ENCODE measurements around the gene SCRT2. TPM values are rescaled to one million over a fixed set of nuclear protein-coding genes. Genes with fewer than 3 reads are reported as not detected.
"Not testable (repeated sequence)": the region's sequence is repeated elsewhere in the genome, so short reads cannot be mapped to it uniquely, and the experiment has no call there.

Gene SCRT2
- total RNA-seq = not detected
- polyA plus RNA-seq = not detected
- long read RNA-seq, donor 1 = 0 reads
- long read RNA-seq, donor 2 = 0 reads
- long read RNA-seq, donor 3 = 0 reads
- long read RNA-seq, donor 4 = 0 reads
- long read RNA-seq, donor 5 = 0 reads

DNA sequence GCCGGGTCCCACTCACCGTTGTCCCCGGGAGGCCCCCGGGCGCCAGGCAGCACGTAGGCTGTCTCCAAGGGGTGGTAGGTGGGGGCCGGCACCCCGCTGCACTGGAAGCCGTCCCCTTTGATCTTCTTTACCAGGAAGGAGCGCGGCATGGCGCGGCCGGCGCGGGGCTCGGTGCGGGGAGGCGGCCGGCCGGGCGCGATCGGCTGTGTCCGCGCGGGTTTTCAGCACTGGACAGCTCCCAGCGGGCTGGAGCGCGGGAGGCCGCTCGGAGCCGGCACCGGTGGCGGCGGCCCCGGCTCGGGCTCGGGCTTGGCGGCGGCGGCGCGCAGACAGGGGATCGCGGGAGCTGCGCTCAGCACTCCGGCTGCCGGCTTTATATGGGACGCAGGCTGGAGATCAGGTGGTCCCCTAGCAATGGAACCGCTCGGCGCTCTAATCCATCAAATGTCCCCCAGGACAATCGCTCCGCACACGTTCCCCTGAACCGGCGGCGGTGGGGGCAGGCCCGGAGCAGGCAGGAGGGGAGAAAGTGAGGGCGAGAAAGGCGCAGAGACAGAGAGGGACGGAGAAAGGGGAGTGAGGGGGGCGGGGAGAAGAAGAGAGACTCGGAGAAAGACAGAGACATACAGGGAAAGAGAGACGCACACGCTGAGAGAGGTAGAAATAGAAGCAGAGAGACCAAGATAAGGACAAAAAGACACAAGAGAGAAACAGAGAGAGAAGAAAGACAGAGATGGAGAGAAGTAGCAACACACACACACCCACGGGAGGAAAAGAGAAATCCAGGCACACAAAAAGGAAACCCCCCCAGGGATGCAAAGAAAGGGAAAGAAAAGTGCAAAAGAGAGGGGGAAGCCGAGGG lies at the start of gene SCRT2:
Gene SCRT2, minus strand, starts transcription at position 350 of the 862 bp plus-strand sequence. Its CDS starts 201 bp downstream, at position 149.
- Histone ChIP-seq H3K9ac (ENCODE audit: insufficient read depth in 1 of 2, low read length in 2 of 2) (no peak within 1 kb of the TSS), H3K36me3 (ENCODE audit: control insufficient read depth in 4 of 4, insufficient read depth in 4 of 4, low read length in 4 of 4) (no peaks in the 10 kb centered on the region), H3K4me1 (ENCODE audit: control insufficient read depth in 5 of 5, insufficient read depth in 5 of 5, low read length in 5 of 5) (peaks cover 3 to 16% (median 8%) of the 10 kb centered on the region in 5 donors), H3K4me3 (no peak within 1 kb of the TSS), H3K9me3 (ENCODE audit: control insufficient read depth in 4 of 4, insufficient read depth in 3 of 4, low read length in 3 of 4) (peaks cover 0 to 3% (median 0%) of the 10 kb centered on the region in 4 donors), H3K27me3 (ENCODE audit: control insufficient read depth in 3 of 3, insufficient read depth in 3 of 3, low read length in 2 of 3) (peaks cover 0 to 35% (median 25%) of the 10 kb centered on the region in 3 donors), H3K27ac (ENCODE audit: low read depth in 1 of 2, low read length in 1 of 2) (no peak within 1 kb of the TSS)
- 1 to 2% methylated on average over 60 to 69 of the region's 69 CpGs for WGBS, 2 donors
- ATAC-seq (ENCODE audit: insufficient read depth, low FRiP score) (peak; percentile 94), DNase-seq (peak; percentile 87 to 91 (median 91))
- TF ChIP-seq, protein P1, sequence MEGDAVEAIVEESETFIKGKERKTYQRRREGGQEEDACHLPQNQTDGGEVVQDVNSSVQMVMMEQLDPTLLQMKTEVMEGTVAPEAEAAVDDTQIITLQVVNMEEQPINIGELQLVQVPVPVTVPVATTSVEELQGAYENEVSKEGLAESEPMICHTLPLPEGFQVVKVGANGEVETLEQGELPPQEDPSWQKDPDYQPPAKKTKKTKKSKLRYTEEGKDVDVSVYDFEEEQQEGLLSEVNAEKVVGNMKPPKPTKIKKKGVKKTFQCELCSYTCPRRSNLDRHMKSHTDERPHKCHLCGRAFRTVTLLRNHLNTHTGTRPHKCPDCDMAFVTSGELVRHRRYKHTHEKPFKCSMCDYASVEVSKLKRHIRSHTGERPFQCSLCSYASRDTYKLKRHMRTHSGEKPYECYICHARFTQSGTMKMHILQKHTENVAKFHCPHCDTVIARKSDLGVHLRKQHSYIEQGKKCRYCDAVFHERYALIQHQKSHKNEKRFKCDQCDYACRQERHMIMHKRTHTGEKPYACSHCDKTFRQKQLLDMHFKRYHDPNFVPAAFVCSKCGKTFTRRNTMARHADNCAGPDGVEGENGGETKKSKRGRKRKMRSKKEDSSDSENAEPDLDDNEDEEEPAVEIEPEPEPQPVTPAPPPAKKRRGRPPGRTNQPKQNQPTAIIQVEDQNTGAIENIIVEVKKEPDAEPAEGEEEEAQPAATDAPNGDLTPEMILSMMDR (IDR thresholded peaks at IDR 0.05; ENCODE audit: control extremely low read depth, extremely low read depth) = no peak

GRCh38 chr20:724797-725196 lies 49.2 kb upstream of the SCRT2 start:
- 78 to 81% methylated on average over 7 of the region's 7 CpGs for WGBS, 2 donors
- H3K36me3 ChIP-seq (ENCODE audit: control insufficient read depth in 4 of 4, insufficient read depth in 4 of 4, low read length in 4 of 4); H3K27ac ChIP-seq (ENCODE audit: low read depth in 1 of 2, low read length in 1 of 2); H3K4me3 ChIP-seq; H3K4me1 ChIP-seq (ENCODE audit: control insufficient read depth in 5 of 5, insufficient read depth in 5 of 5, low read length in 5 of 5); H3K9ac ChIP-seq (ENCODE audit: insufficient read depth in 1 of 2, low read length in 2 of 2); DNase-seq; ATAC-seq (ENCODE audit: insufficient read depth, low FRiP score): not testable (repeated sequence)
- peaks cover 0 to 39% (median 30%) of the 10 kb centered on the region in 3 donors for H3K27me3 ChIP-seq (ENCODE audit: control insufficient read depth in 3 of 3, insufficient read depth in 3 of 3, low read length in 2 of 3)
- H3K9me3 ChIP-seq (ENCODE audit: control insufficient read depth in 4 of 4, insufficient read depth in 3 of 4, low read length in 3 of 4) = peaks cover 0 to 13% (median 0%) of the 10 kb centered on the region in 4 donors

GRCh38 chr20:723756-724155 lies 48.2 kb upstream of the SCRT2 start:
- peaks cover 0 to 13% (median 0%) of the 10 kb centered on the region in 4 donors for H3K9me3 ChIP-seq (ENCODE audit: control insufficient read depth in 4 of 4, insufficient read depth in 3 of 4, low read length in 3 of 4)
- no peaks in the 10 kb centered on the region for H3K36me3 ChIP-seq (ENCODE audit: control insufficient read depth in 4 of 4, insufficient read depth in 4 of 4, low read length in 4 of 4)
- TF ChIP-seq, protein P1 (IDR thresholded peaks at IDR 0.05; ENCODE audit: control extremely low read depth, extremely low read depth) = no peak
- WGBS, 2 donors = 63 to 73% methylated on average over 8 of the region's 8 CpGs
- no peak overlapping the region for H3K27ac ChIP-seq (ENCODE audit: low read depth in 1 of 2, low read length in 1 of 2)
- H3K4me1 ChIP-seq (ENCODE audit: control insufficient read depth in 5 of 5, insufficient read depth in 5 of 5, low read length in 5 of 5) = no peaks in the 10 kb centered on the region
- H3K9ac ChIP-seq (ENCODE audit: insufficient read depth in 1 of 2, low read length in 2 of 2) = no peak overlapping the region
- H3K27me3 ChIP-seq (ENCODE audit: control insufficient read depth in 3 of 3, insufficient read depth in 3 of 3, low read length in 2 of 3) = peaks cover 0 to 34% (median 25%) of the 10 kb centered on the region in 3 donors
- DNase-seq = no peak
- H3K4me3 ChIP-seq = no peak overlapping the region
- no peak for ATAC-seq (ENCODE audit: insufficient read depth, low FRiP score)

Measured in lung (tissue), 16 donors.